ENCODE results near the gene EYA2.

EYA2 gene

DNA sequence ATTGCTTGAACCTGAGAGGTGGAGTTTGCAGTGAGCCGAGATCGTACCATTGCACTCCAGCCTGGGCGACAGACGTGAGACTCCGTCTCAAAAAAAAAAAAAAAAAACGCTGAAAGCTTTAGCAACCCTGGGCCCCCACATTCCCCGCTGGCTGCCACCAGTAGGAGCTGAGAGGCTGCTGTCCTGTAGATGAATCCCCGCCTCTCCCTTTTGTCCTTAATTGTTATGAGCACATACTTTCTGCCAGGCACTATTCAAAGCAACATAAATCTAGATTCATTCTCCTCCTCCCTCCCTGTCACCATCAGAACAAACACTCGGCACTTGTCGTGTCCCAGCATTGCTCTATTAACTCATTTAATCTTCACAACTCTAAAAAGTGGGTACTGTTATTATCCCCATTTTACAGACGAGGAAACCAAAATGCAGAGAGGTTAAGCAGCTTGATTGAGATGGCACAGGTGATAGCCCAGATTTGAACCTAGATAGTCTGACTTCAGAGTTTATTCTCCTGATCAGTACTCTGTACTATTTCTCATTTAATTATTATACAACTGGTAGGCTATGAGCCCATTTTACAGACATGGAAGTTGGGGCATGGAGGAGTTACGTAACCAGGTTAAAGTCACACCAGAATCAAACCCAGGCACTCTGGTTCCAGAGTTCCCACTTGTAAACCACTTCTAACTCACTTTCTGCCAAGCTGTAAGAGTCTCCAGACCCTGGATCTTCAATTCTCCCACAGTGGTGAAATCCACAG, 97.4 kb downstream of the EYA2 start:
- H3K27ac ChIP-seq, result peak overlapping the region; percentile 93
- TF ChIP-seq ZFX (IDR thresholded peaks at IDR 0.05), result no peak
- TF ChIP-seq, protein P1, sequence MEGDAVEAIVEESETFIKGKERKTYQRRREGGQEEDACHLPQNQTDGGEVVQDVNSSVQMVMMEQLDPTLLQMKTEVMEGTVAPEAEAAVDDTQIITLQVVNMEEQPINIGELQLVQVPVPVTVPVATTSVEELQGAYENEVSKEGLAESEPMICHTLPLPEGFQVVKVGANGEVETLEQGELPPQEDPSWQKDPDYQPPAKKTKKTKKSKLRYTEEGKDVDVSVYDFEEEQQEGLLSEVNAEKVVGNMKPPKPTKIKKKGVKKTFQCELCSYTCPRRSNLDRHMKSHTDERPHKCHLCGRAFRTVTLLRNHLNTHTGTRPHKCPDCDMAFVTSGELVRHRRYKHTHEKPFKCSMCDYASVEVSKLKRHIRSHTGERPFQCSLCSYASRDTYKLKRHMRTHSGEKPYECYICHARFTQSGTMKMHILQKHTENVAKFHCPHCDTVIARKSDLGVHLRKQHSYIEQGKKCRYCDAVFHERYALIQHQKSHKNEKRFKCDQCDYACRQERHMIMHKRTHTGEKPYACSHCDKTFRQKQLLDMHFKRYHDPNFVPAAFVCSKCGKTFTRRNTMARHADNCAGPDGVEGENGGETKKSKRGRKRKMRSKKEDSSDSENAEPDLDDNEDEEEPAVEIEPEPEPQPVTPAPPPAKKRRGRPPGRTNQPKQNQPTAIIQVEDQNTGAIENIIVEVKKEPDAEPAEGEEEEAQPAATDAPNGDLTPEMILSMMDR (conservative IDR thresholded peaks at IDR 0.05), result no peak

DNA sequence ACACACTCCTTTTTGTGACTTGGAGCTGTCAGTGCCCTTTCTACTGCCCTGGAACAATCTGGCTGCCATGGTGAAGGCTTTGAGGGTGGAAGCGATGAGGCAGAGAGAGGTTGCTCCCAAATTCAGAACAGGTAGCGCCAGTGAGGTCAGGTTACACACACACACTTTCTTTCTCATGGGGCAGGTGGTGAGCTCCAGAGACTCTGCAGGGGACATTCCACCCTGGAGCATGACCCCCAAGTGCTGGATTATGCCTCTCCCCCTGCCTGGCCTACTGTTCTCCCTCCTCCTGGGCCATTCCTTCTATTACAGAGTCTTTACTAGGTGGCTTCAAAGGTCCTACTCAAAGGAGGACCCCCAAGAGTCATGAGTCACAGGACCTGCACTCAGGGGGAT, 98.0 kb downstream of the EYA2 start:
- TF ChIP-seq ZFX (IDR thresholded peaks at IDR 0.05), result no peak
- TF ChIP-seq, protein P1 (conservative IDR thresholded peaks at IDR 0.05), result no peak
- no peak overlapping the region for H3K27ac ChIP-seq

DNA sequence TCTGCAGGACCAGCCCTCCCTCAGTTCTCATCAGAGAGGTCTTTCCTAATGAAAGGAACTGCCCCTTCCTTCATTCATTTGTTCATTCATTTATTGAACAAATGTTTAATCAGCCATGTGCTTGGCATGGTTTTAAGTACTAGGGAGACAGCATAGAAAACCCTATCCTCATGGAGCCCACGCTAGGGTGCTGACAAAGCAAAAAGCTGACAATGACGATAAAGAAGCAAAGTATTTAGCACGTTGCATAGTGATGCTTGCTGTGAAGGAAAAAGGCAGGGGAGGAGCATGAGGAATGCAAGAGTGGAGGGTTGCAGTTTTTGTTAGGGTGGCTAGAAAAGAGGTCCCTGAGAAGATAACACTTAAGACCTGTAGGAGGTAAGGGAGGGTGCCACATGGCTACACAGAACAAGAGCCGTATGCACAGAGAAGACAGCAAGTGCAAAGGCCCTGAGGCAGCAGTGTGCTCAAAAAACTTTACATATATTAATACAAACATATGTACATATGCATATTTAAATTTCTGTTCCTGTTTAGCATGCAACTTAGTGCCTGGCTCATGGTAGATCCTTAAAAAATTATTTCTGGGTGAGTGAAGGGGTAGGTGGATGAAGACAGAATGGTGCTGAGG, 98.9 kb downstream of the EYA2 start:
- TF ChIP-seq, protein P1 (conservative IDR thresholded peaks at IDR 0.05), result no peak
- TF ChIP-seq ZFX (IDR thresholded peaks at IDR 0.05), result no peak
- no peak overlapping the region for H3K27ac ChIP-seq

DNA sequence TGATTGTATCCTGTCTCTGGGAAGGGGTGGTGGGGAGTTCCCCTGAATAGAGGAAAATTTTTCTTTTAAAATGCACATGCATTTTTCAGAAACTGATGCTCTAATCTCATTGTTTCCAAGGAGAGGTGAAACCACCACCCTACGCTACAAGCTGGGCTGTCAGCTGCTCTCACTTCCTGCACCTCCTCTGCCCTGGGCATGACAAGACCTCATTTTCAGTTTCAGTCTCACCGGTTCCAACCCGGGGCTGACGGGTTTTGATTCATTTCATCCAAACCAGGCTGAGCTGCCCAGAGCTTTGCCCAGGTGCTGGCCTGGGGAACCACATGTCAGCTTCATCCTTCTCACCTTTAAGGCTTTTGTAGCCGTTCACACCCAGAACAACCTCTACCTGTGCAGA, 99.7 kb downstream of the EYA2 start:
- H3K27ac ChIP-seq, result no peak overlapping the region
- no peak for TF ChIP-seq ZFX (IDR thresholded peaks at IDR 0.05)
- TF ChIP-seq, protein P1 (conservative IDR thresholded peaks at IDR 0.05), result no peak

DNA sequence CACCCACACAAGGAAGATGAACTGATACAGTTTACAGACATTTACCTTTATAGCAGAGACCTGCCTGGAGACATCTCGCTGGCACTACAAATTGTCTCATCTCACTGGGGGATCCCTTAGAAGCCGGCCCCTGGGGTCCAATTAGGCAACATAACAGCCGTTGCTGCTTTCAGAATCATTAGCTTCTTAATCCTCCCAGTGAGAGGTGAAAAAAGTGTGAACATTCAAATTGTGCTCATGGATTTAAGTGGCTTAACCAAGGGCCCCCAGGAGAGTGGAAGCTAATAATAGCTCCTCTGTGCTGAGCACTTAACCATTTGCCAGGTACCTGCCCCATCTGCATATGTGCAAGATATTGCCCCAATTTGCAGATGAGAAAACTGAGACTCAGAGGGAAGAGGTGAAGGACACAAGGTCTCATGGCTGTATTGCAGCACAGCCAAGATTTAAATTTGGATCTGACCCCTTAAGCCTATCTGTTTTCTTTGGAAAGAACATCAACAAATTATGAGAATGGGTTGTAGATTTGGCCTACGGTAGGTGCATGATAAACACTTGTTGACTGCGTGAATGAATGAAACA, 101.0 kb downstream of the EYA2 start:
- no peak for TF ChIP-seq ZFX (IDR thresholded peaks at IDR 0.05)
- TF ChIP-seq, protein P1 (conservative IDR thresholded peaks at IDR 0.05), result no peak
- no peak overlapping the region for H3K27ac ChIP-seq

DNA sequence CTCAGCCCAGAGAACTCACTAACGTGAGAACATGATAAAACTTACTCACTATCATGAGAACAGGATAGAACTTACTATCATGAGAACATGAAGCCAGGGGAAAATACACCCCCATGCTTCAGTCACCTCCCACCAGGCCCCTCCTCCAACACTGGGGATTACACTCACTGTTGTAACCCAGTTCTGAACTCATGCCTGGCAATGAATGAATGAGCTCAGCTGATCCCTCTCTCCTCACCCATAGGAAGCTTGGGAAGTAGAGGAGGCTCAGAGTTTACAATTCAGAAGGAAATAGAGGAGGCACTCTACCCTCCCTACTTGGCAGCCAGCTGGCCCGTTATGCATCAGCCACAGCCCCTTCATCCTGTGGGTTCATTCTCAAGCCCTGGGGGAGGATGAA, 102.5 kb downstream of the EYA2 start:
- TF ChIP-seq, protein P1 (conservative IDR thresholded peaks at IDR 0.05), result no peak
- no peak for TF ChIP-seq ZFX (IDR thresholded peaks at IDR 0.05)
- H3K27ac ChIP-seq, result no peak overlapping the region

Data from C4-2B (cell line).